GM19240 (cell line): ENCODE measurements around the gene CCDC85C.

ENCODE experiments used
- DNase-seq: peaks from one replicate; pipeline ENCODE4 v3.0.0; 2011; ENCODE audit warnings: low spot score; ENCODE audit not compliant: insufficient read length

The CCDC85C gene

GRCh38 chr14:99560403-99560802 is 43.6 kb downstream of the CCDC85C start:
- no peak for DNase-seq

- no peak for DNase-seq
These were observed 44.6 kb downstream of the CCDC85C start for GRCh38 chr14:99559286-99559990.

GRCh38 chr14:99556134-99556791 is 47.7 kb downstream of the CCDC85C start:
- DNase-seq = no peak

GRCh38 chr14:99554757-99555531 is 49.1 kb downstream of the CCDC85C start:
- DNase-seq = no peak

GRCh38 chr14:99554184-99554583 is 49.8 kb downstream of the CCDC85C start:
- DNase-seq = no peak

- DNase-seq = no peak
These were observed 51.3 kb downstream of the CCDC85C start for GRCh38 chr14:99552572-99553216.

GRCh38 chr14:99552021-99552553 is 51.9 kb downstream of the CCDC85C start:
- DNase-seq = no peak

- DNase-seq = no peak
These were observed 52.7 kb downstream of the CCDC85C start for GRCh38 chr14:99551034-99551922.

GRCh38 chr14:99550387-99550992 is 53.5 kb downstream of the CCDC85C start:
- DNase-seq = no peak

- no peak for DNase-seq
These were observed 54.3 kb downstream of the CCDC85C start for GRCh38 chr14:99549684-99550083.

GRCh38 chr14:99548871-99549515 is 55.0 kb downstream of the CCDC85C start:
- no peak for DNase-seq

GRCh38 chr14:99548255-99548654 is 55.8 kb downstream of the CCDC85C start:
- DNase-seq = no peak

- no peak for DNase-seq
These were observed 57.6 kb downstream of the CCDC85C start for GRCh38 chr14:99546234-99546879.

- DNase-seq = no peak
These were observed 58.4 kb downstream of the CCDC85C start for GRCh38 chr14:99545586-99545985.

GRCh38 chr14:99544991-99545390 is 59.0 kb downstream of the CCDC85C start:
- no peak for DNase-seq

GRCh38 chr14:99543985-99544384 is 60.0 kb downstream of the CCDC85C start:
- no peak for DNase-seq

GRCh38 chr14:99543370-99543769 is 60.6 kb downstream of the CCDC85C start:
- no peak for DNase-seq

GRCh38 chr14:99542566-99542965 is 61.4 kb downstream of the CCDC85C start:
- DNase-seq = no peak
